SW480 (cell line): ENCODE results near the gene ZC3H18.

Experiments used
- DNase-seq: peaks from one replicate; pipeline ENCODE4 v3.0.0-alpha.2; 2016; ENCODE audit warnings: low spot score

Gene ZC3H18

GRCh38 chr16:88533381-88533917 lies 36.8 kb upstream of the ZC3H18 start:
- no peak for DNase-seq

GRCh38 chr16:88533932-88534637 lies 36.1 kb upstream of the ZC3H18 start:
- DNase-seq = no peak

GRCh38 chr16:88534638-88535190 lies 35.5 kb upstream of the ZC3H18 start:
- no peak for DNase-seq

- DNase-seq = no peak
Observed at GRCh38 chr16:88535191-88535856, 34.9 kb upstream of the ZC3H18 start.

GRCh38 chr16:88535857-88536222 lies 34.4 kb upstream of the ZC3H18 start:
- no peak for DNase-seq

GRCh38 chr16:88536510-88536909 lies 33.7 kb upstream of the ZC3H18 start:
- DNase-seq = no peak

GRCh38 chr16:88536971-88537751 lies 33.0 kb upstream of the ZC3H18 start:
- DNase-seq = no peak

GRCh38 chr16:88537859-88538258 lies 32.3 kb upstream of the ZC3H18 start:
- no peak for DNase-seq

- DNase-seq = no peak
Observed at GRCh38 chr16:88538366-88539060, 31.7 kb upstream of the ZC3H18 start.

GRCh38 chr16:88539261-88539651 lies 30.9 kb upstream of the ZC3H18 start:
- no peak for DNase-seq

- no peak for DNase-seq
Observed at GRCh38 chr16:88539652-88540345, 30.4 kb upstream of the ZC3H18 start.

- no peak for DNase-seq
Observed at GRCh38 chr16:88540346-88540977, 29.7 kb upstream of the ZC3H18 start.

GRCh38 chr16:88541831-88542616 lies 28.2 kb upstream of the ZC3H18 start:
- DNase-seq = no peak

- no peak for DNase-seq
Observed at GRCh38 chr16:88543230-88543813, 26.9 kb upstream of the ZC3H18 start.

GRCh38 chr16:88545781-88546180 lies 24.4 kb upstream of the ZC3H18 start:
- no peak for DNase-seq

GRCh38 chr16:88548131-88548874 lies 21.9 kb upstream of the ZC3H18 start:
- DNase-seq = no peak

- DNase-seq = no peak
Observed at GRCh38 chr16:88548985-88549384, 21.2 kb upstream of the ZC3H18 start.

- no peak for DNase-seq
Observed at GRCh38 chr16:88549671-88550245, 20.4 kb upstream of the ZC3H18 start.
